HepG2 (cell line): ENCODE data around the gene HBQ1. TPM values are rescaled to one million over a fixed set of nuclear protein-coding genes. Genes with fewer than 3 reads are reported as not detected.

Experiments used
- CHCHD3 ChIP-seq: sonication (generic); formaldehyde crosslinking; IDR thresholded peaks from 2 replicates; pipeline ENCODE4 v1.8.0; 2022; ENCODE audit warnings: mild to moderate bottlenecking, missing genetic modification reagents, moderate library complexity
- EZH2 ChIP-seq: conservative IDR thresholded peaks from 2 replicates; pipeline ENCODE4 v1.6.1; 2012; ENCODE audit warnings: mild to moderate bottlenecking, low read depth, low read length, moderate library complexity
- HOXD1 ChIP-seq: sonication (generic); formaldehyde crosslinking; IDR thresholded peaks from 2 replicates; pipeline ENCODE4 v1.5.0; 2020; ENCODE audit warnings: missing genetic modification reagents
- JUNB ChIP-seq: sonication (generic); formaldehyde crosslinking; IDR thresholded peaks from 2 replicates; pipeline ENCODE4 v1.8.0; 2022; ENCODE audit warnings: missing genetic modification reagents, mild to moderate bottlenecking, borderline replicate concordance
- MAZ ChIP-seq, 2 experiments: sonication (generic) in 1 of 2; formaldehyde crosslinking in 1 of 2; IDR thresholded peaks; 2 replicates each; pipeline versions ENCODE4 v1.5.0 to v1.6.1; 2012 to 2020; ENCODE audit warnings: low read depth in 2 of 2, mild to moderate bottlenecking in 2 of 2, borderline replicate concordance in 1 of 2, improper control_type of control experiment in 1 of 2, low read length in 1 of 2, missing genetic modification reagents in 1 of 2, moderate library complexity in 1 of 2
- NPAS2 ChIP-seq: sonication (generic); formaldehyde crosslinking; IDR thresholded peaks from 2 replicates; pipeline ENCODE4 v1.8.0; 2022; ENCODE audit warnings: mild to moderate bottlenecking, missing genetic modification reagents, borderline replicate concordance
- REL ChIP-seq: sonication (generic); formaldehyde crosslinking; conservative IDR thresholded peaks from 2 replicates; pipeline ENCODE4 v1.8.0; 2022; ENCODE audit warnings: mild to moderate bottlenecking, missing genetic modification reagents, moderate library complexity
- polyA plus RNA-seq, 8 experiments: library from polyadenylated mRNA; depleted of rRNA in 3 of 8; stranded (reverse) in 7 of 8; unstranded in 1 of 8; fragments of >200 nt; fragmentation: Illumina TruSeq in 4 of 8; extraction: Trizol in 4 of 8; gene quantifications; 2 replicates each; pipeline versions ENCODE4 v1.2.1 to v1.2.3, GENCODE V29; 2011 to 2016; ENCODE audit warnings: low read depth in 4 of 8, missing spikeins in 1 of 8, mixed read lengths in 1 of 8; ENCODE audit not compliant: insufficient read depth in 1 of 8
- total RNA-seq, 5 experiments: library from RNA; depleted of rRNA; stranded (reverse); fragments of >200 nt; fragmentation: Illumina TruSeq; extraction: Trizol; gene quantifications; 2 replicates each; pipeline ENCODE4 v1.2.3, GENCODE V29; 2016; ENCODE audit warnings: low read depth in 1 of 5
- TF ChIP-seq, protein P1 (sequence below): sonication (generic); formaldehyde crosslinking; IDR thresholded peaks from 2 replicates; pipeline ENCODE4 v1.4.0; 2020; ENCODE audit warnings: mild to moderate bottlenecking, missing genetic modification reagents
- TF ChIP-seq, protein P2 (sequence below): sonication (generic); formaldehyde crosslinking; IDR thresholded peaks from 2 replicates; pipeline ENCODE4 v1.5.0; 2020; ENCODE audit warnings: mild to moderate bottlenecking, missing genetic modification reagents, borderline replicate concordance
- TF ChIP-seq, protein P3 (sequence below): sonication (generic); formaldehyde crosslinking; IDR thresholded peaks from 2 replicates; pipeline ENCODE4 v1.8.1; 2023; ENCODE audit warnings: mild to moderate bottlenecking, inconsistent platforms, moderate library complexity, missing genetic modification reagents, borderline replicate concordance
- TF ChIP-seq, protein P4 (sequence below), 2 experiments: fragments of 450-650 bp in 1 of 2; sonication (generic) in 1 of 2; formaldehyde crosslinking; IDR thresholded peaks; 2 replicates each; pipeline versions ENCODE4 v1.5.0 to v1.8.0; 2020 to 2022; ENCODE audit warnings: mild to moderate bottlenecking in 1 of 2, missing genetic modification reagents in 1 of 2
- TF ChIP-seq, protein P5 (sequence below): sonication (generic); formaldehyde crosslinking; IDR thresholded peaks from 2 replicates; pipeline ENCODE4 v1.8.1; 2023; ENCODE audit warnings: mild to moderate bottlenecking, moderate library complexity, missing genetic modification reagents

Gene HBQ1
- total and polyA plus RNA-seq, 2 of the 13 experiments (the other 11 are each of a cell fraction or from before 2014, with no cell fraction given): 4.9 to 7.4 TPM

DNA sequence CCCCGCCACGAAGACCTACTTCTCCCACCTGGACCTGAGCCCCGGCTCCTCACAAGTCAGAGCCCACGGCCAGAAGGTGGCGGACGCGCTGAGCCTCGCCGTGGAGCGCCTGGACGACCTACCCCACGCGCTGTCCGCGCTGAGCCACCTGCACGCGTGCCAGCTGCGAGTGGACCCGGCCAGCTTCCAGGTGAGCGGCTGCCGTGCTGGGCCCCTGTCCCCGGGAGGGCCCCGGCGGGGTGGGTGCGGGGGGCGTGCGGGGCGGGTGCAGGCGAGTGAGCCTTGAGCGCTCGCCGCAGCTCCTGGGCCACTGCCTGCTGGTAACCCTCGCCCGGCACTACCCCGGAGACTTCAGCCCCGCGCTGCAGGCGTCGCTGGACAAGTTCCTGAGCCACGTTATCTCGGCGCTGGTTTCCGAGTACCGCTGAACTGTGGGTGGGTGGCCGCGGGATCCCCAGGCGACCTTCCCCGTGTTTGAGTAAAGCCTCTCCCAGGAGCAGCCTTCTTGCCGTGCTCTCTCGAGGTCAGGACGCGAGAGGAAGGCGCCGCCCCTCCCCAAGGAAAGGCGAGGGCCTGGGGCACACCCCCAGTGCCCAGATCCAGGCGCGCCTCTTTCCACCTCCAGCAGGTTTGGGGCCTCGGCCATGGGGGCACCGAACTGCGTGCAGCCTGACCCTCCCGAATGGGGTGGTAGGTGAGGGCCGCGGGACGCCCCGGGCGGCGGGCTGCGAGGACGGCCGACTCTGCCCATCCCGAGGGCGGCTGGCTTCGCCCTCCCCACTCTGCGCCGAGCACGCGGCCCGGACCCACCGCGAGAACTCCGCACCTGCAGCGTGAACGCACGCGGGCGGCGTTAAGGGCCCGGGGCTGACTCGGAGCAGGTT is 664 bp downstream of the HBQ1 start (continued):
- TF ChIP-seq, protein P1, sequence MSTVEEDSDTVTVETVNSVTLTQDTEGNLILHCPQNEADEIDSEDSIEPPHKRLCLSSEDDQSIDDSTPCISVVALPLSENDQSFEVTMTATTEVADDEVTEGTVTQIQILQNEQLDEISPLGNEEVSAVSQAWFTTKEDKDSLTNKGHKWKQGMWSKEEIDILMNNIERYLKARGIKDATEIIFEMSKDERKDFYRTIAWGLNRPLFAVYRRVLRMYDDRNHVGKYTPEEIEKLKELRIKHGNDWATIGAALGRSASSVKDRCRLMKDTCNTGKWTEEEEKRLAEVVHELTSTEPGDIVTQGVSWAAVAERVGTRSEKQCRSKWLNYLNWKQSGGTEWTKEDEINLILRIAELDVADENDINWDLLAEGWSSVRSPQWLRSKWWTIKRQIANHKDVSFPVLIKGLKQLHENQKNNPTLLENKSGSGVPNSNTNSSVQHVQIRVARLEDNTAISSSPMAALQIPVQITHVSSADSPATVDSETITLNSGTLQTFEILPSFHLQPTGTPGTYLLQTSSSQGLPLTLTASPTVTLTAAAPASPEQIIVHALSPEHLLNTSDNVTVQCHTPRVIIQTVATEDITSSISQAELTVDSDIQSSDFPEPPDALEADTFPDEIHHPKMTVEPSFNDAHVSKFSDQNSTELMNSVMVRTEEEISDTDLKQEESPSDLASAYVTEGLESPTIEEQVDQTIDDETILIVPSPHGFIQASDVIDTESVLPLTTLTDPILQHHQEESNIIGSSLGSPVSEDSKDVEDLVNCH (CRISPR knock-in tag): peak; percentile 95; the same call in 1 of the 2 replicates
- TF ChIP-seq NPAS2 (peak; percentile 95), CHCHD3 (CRISPR knock-in tag) (peak; percentile 98), JUNB (CRISPR knock-in tag) (peak; percentile 88), REL (peak; percentile 99), MAZ (IDR thresholded peaks at IDR 0.05; ENCODE audit: borderline replicate concordance, low read depth, low read length) (0 out of 2 replicates have a peak, but pooled peaks have one; percentile 30), MAZ (CRISPR knock-in tag; IDR thresholded peaks at IDR 0.05; ENCODE audit: low read depth) (peak; percentile 98), HOXD1 (CRISPR knock-in tag) (peak; percentile 92), EZH2 (no peak)
- TF ChIP-seq, protein P2, sequence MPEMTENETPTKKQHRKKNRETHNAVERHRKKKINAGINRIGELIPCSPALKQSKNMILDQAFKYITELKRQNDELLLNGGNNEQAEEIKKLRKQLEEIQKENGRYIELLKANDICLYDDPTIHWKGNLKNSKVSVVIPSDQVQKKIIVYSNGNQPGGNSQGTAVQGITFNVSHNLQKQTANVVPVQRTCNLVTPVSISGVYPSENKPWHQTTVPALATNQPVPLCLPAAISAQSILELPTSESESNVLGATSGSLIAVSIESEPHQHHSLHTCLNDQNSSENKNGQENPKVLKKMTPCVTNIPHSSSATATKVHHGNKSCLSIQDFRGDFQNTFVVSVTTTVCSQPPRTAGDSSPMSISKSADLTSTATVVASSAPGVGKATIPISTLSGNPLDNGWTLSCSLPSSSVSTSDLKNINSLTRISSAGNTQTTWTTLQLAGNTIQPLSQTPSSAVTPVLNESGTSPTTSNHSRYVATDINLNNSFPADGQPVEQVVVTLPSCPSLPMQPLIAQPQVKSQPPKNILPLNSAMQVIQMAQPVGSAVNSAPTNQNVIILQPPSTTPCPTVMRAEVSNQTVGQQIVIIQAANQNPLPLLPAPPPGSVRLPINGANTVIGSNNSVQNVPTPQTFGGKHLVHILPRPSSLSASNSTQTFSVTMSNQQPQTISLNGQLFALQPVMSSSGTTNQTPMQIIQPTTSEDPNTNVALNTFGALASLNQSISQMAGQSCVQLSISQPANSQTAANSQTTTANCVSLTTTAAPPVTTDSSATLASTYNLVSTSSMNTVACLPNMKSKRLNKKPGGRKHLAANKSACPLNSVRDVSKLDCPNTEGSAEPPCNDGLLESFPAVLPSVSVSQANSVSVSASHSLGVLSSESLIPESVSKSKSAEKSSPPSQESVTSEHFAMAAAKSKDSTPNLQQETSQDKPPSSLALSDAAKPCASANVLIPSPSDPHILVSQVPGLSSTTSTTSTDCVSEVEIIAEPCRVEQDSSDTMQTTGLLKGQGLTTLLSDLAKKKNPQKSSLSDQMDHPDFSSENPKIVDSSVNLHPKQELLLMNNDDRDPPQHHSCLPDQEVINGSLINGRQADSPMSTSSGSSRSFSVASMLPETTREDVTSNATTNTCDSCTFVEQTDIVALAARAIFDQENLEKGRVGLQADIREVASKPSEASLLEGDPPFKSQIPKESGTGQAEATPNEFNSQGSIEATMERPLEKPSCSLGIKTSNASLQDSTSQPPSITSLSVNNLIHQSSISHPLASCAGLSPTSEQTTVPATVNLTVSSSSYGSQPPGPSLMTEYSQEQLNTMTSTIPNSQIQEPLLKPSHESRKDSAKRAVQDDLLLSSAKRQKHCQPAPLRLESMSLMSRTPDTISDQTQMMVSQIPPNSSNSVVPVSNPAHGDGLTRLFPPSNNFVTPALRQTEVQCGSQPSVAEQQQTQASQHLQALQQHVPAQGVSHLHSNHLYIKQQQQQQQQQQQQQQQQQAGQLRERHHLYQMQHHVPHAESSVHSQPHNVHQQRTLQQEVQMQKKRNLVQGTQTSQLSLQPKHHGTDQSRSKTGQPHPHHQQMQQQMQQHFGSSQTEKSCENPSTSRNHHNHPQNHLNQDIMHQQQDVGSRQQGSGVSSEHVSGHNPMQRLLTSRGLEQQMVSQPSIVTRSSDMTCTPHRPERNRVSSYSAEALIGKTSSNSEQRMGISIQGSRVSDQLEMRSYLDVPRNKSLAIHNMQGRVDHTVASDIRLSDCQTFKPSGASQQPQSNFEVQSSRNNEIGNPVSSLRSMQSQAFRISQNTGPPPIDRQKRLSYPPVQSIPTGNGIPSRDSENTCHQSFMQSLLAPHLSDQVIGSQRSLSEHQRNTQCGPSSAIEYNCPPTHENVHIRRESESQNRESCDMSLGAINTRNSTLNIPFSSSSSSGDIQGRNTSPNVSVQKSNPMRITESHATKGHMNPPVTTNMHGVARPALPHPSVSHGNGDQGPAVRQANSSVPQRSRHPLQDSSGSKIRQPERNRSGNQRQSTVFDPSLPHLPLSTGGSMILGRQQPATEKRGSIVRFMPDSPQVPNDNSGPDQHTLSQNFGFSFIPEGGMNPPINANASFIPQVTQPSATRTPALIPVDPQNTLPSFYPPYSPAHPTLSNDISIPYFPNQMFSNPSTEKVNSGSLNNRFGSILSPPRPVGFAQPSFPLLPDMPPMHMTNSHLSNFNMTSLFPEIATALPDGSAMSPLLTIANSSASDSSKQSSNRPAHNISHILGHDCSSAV (CRISPR knock-in tag): peak; percentile 99; the same call in 1 of the 2 replicates
- TF ChIP-seq, protein P3, sequence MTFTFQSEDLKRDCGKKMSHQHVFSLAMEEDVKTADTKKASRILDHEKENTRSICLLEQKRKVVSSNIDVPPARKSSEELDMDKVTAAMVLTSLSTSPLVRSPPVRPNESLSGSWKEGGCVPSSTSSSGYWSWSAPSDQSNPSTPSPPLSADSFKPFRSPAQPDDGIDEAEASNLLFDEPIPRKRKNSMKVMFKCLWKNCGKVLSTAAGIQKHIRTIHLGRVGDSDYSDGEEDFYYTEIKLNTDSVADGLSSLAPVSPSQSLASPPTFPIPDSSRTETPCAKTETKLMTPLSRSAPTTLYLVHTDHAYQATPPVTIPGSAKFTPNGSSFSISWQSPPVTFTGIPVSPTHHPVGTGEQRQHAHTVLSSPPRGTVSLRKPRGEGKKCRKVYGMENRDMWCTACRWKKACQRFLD (CRISPR knock-in tag): peak; percentile 99
- TF ChIP-seq, protein P4, sequence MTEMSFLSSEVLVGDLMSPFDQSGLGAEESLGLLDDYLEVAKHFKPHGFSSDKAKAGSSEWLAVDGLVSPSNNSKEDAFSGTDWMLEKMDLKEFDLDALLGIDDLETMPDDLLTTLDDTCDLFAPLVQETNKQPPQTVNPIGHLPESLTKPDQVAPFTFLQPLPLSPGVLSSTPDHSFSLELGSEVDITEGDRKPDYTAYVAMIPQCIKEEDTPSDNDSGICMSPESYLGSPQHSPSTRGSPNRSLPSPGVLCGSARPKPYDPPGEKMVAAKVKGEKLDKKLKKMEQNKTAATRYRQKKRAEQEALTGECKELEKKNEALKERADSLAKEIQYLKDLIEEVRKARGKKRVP (CRISPR knock-in tag; IDR thresholded peaks at IDR 0.05): peak in 1 of 2 experiments; percentile 89; a peak in 2 of 4 replicates
- TF ChIP-seq, protein P5, sequence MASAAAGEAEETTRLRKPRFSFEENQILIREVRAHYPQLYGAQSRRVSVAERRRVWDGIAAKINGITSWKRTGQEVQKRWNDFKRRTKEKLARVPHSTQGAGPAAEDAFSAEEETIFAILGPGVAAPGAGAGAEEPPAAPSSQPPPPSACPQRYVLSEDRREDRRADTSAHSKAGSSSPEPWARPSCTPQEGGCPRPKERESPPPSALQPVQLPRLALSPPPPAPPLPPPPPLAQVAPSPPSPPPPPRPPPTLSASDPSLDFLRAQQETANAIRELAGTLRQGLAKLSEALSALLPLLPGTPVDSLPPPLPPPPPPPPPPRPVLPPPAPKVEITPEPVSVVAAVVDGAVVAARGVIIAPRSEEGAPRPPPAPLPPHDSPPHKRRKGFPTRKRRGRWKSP (CRISPR knock-in tag): peak; percentile 99
